GM19099 (cell line): ENCODE measurements around the gene USP49.
A peak's percentile ranks its signal among the peaks of the same experiment; 100 is the strongest.

ENCODE experiments used
- POLR2A ChIP-seq: IDR thresholded peaks from 3 replicates; pipeline ENCODE4 v1.6.1; 2011; ENCODE audit warnings: low read depth; ENCODE audit not compliant: insufficient read length; ENCODE audit errors: extremely low read depth

Gene USP49

DNA sequence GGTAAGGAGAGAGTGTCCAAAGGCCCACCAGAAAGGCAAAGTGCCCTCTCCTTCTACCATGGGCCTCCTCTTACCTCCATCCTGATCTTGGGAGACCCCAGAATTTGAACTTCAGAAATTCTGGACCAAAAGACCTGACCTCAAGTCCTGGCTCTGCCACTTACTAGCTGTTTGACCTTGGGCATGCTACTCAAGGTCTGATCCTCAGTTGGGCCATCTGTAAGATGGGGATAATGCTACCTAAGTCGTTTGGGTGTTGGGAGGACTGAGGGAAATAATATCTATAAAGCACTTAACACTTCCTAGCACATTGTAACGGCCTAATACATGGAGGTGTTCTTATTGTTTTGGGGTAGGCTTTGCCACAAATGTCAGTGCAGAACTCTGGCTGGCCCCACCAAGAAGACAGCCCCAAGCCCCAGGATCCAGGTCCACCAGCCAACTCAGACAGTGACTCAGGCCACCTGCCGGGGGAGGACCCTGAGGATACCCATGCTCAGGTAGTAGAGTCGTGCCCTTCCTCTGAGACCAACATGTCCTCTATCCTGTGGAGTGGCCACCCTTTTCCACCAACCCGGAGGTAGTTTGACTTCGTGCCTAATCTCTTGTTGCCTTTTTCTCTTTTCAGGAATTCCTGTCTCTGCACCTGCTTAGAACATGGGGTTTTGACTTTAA lies 111.9 kb downstream of the USP49 start:
- TF ChIP-seq POLR2A: no peak

DNA sequence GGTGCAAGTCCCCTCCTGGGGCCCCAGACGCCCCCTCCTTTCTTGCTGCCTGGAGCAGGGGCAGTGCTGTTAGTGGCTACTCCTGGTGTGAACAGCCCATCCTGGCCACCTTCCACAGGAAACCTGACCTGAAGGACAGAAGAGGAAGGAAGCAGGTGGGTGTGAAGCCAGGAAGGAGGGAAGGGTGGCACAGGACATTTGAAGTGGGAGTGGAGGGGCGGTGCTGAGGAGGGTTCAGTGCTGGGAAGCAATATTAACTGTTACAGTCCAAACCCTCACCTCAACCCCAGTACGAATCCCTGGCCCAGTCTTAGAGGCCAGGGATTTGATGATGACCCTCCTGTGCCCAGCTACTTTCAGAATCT lies 113.8 kb downstream of the USP49 start:
- TF ChIP-seq POLR2A: no peak

DNA sequence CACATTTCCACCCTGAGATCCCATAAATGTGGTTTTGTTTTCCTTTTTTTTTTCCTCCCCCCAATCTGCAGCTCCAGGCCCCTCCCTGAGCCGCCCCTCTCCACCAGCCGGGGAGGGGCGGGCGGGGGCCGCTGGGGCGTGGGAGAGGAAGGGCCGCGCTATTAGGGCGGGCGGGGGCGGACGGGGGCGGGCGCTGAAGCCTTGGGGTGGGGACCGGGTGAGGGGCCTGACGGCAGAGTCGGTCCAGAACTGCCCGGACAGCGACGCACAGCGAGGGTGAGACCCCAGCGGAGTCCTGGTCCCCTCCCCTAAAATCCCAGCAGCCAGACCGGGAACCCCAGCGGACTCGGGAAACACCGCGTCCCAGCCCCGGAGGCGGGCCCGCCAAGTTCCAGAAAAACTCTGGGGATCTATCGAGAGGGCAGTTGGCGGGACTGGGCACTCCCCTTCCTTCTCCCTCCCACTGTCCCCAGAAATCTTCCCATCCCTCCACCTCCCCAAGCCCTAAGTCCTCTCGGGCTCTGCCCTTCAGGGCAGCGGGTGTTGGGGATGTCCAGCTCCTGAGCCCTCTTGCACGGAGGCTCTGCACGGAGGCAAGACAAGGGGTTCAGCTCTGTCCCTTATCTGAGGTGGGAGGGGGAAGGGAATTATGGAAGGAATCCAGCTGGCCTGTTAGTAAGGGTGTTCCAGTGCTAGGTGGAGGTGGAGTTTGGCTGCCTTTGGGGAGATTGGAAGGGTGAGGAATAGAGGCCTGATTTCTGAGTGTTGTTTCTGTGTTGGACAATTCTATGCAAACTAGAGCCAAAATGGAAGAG lies 114.4 kb downstream of the USP49 start, which contains the start of gene PRICKLE4:
Gene PRICKLE4 (plus strand): TSS at position 232 of the 815 bp plus-strand sequence. CDS start 2,692 bp downstream, outside the sequence.
- no peak for TF ChIP-seq POLR2A

DNA sequence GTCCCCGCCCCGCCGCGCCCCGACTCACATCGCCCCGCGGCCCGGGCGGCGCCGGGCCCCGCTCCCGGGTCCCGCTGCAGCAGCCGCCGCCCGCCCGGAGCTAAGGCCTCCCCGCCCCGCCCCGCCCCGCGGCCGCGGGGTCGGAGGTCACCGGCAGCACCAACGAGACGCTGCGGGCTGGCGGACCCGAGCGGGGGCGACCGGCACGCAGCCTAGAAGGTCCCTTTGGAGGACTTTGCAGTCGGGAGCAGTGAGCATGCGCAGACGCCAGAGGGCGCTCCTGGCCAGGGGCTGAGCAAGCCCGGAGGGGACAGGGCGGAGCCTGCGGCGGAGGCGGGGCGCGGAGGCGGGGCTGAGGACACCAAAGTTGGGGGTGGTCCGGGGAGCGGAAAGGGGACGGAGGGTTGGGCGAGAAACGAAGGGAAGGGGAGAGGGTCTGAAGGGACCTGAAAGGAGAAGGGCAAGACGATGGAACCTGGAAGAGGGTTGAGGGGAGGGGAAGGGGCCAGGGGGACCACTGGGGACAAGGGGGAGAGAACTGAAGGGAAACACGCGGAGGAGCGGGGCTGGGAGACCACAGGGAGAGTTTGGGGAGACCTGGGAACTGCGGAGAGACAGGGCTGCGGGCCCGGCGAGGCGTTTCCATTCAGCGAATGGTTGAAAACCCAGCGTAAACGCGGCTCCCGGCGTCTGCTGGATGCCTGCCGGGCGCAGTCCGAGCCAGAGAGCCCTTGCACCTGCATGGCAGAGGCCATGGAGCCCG lies 115.2 kb downstream of the USP49 start, which contains the start of gene FRS3:
Gene FRS3 (minus strand): TSS at position 113 of the 763 bp plus-strand sequence. CDS start 2,913 bp downstream, outside the sequence.
- peak; percentile 55 for TF ChIP-seq POLR2A

DNA sequence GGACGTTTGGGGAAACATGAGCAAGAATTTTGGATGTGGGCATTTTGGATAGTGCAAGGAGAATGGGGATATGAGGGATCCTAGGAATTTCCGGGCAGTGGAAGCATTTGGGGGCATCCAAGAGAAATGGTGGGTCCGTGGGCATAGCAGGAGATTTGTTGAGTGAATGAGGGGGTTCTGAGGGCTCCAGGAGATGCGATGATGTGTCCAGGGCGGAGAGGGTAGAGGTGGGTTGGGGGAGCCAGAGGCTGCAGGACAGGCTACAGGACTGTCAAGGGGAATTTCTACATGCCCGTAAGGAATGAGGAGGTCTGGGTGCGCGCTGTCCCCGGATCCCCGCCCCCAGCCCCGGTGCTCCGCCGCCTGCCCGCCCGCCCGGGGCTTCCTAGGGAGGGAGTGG lies 115.8 kb downstream of the USP49 start:
- no peak for TF ChIP-seq POLR2A

DNA sequence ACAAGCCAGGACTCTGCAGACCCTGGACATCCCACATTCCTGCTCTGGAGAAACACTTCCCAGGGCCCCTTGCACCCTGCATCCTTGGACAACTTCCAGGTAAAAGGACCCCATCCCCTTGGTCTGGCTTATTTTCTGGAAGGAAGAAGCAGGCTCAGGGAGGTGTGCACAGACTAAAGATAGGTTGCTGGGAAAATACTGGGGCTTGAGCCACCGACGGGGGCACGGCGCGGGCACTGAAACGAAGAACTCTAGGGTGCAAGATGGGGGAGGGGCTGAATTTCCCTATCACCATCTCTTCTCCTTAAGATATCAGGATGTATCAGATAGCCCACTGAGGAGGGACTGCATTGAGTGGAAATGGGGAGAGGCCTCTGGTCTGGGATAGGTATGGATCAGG lies 116.3 kb downstream of the USP49 start:
- TF ChIP-seq POLR2A: no peak

DNA sequence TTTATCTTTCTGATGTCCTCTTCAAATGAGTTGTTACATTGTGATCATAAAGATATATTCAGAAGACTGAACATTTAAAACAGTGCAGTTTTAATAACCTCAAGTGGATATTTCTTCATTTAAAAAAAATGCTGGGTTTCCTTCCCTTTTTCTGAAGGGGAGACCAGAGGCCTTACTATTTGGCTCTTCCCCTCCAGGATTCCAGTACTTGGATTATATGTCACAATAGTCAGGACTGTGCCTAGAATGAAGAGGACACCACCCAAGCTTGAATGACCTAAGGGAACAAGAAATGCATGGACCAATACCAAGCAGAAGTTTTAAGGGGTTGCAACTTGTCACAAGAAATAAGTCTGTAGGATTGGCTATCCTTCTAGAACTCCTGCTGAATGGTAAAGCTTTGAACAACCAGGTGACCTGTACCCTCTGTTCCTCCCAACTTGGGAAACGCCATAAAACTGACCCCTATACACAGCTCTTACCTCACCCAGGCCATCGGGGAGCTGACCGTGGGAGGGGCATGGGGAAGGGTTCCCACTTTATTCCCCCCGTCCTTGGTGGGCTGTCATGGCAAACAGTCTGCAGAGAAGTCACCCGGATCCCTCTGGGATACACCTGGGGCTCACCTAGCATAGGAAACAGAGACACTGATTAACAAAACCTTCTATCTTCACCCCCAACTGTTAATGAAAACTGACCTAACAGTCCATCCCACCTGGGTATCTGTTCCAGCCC lies 117.5 kb downstream of the USP49 start:
- TF ChIP-seq POLR2A: no peak

DNA sequence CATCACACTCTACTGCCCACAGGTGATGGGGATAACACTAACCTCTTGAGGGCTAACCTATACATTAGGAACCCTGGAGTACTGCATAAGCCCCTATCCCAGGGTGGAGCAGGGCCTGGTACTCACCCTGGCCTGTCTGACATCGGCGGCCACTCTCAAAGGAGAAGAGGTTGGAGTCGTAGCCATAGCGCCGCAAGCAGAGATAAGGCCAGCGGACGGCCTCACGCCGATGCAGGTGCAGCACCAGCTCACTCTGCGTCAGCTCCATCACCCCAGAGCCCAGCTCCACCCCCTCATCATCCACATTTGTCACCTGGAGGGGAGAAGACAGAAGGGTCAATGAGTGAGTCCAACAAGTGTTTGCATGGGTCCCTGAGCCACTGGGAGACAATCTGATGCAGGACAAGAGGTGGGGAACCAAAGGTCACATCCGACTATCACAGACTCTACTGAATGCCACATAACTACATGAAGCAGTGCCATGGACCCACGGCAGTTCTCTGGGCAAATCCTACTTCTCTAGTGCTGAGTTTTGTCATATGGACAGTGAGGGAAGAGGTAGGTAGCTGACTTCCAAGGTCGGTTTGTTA lies 119.8 kb downstream of the USP49 start:
- no peak for TF ChIP-seq POLR2A

DNA sequence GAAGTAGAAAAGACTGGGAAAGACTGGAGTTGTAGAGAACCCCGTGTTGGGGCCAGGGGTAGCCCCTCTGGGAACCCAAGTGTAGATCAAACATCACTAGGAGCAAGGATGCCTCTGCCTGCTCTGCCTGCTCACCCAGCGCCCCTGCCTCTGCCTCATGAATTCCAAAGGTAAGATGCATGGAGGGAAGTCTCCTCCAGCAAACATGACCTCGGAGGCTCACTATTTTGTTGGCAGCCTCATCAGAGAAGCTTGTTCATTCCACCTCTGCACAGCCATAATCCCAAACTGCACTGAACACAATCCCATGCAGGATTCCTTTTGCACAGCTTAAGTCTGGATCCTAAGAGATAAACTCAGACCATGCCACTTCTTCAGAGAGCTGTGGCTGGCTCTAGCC lies 120.3 kb downstream of the USP49 start:
- no peak for TF ChIP-seq POLR2A

DNA sequence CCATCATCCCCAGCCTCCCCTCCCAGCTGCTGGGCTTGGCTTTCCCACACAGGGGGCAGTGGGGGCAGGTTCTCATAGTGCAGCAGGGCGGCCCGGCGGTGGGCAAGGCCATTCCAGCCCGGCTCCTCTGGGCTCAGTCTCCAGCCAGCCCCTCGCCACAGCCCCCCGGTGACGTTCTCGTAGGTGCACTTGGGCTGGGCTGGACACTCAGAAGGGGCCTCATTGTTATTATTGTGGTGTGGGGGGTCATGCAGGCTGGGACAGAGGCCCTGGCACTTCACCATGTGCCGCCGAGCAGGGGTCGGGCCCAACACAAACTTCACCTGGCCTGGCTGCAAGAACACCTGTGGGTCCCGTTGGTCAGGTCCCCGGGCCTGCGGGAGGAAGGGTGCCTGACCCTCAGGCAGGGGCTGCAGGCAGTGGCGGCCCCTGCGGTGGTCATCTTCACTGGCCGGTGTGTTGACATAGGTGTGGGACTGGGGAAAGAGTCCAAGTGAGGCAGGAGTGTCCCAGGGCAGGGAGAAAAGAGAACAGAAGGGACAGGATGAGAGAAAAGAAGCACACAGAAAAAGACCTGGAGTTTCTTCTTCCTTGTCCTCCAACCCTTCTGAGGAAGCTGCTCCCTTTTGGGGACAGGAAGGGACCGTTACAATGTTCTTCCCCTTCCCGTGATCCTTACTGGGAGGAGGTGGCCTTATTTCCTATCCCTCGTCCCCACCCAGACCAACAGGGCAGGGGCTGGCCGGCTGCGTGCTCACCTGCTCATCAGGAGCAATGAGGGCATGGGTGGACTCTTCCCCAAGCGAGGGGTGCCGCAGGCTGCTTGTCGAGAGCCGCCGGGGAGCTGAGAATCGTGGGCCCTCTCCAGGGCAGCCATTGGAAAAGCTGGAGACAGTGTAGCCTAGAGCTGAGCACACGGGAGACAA lies 123.9 kb downstream of the USP49 start:
- TF ChIP-seq POLR2A: no peak

DNA sequence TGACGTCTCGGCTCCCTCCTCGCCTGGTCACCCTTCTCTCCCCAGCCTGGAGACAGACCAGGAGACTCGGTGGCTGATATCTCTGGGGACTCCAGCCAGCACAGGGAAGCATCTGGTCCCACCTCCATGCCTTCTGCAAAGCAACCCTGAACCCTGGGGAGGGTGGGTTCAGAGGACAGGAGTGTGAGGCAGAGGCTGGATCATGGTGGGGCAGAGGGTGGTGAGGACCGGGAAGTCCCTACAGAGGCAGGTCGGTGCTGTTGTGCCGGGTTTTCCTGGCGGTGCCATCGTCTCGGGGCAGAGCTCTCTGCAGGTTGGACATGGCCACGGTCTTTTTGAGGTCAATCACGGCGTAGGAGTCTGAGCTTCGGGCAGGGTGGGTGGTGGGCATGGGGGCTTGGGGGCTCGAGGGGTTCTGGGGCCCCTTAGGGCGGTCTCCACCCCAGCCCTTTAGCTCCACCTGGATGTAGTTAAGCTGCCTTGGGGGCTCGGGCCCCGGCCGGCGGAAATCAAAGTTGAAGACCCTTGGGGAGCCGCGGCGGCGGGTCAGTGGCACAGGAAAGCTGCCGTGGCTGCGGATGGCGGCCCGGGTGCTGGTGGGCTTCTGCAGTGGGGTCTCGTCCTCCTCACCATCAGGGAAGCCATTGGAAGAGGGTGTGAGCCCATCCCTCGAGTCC lies 124.7 kb downstream of the USP49 start:
- no peak for TF ChIP-seq POLR2A

DNA sequence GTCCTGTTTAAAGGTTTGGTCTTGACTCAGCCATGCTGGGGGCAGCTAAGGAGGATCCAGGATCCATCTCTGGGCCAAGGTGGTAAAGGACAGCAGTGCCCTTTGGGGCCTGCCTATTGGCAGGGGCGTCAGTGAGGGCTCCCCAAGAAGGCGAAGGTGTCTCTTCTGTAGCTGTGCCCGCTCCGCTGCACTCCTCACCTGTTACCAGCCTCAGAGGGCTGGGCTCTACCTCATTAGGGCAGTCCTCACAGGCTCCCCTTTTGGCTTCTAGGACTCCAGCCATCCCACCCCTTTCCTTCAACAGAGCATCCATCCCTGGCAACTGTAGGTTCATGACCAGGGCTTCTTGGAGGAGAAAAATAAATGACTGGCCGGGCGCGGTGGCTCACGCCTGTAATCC lies 125.8 kb downstream of the USP49 start:
- no peak for TF ChIP-seq POLR2A
